ENCODE measurements around the gene RFX3. TPM values are rescaled to one million over a fixed set of nuclear protein-coding genes. Genes with fewer than 3 reads are reported as not detected.

The RFX3 gene
- total RNA-seq, 1 donor from 2014 or later, result 12.1 TPM

- DNase-seq (ENCODE audit: low read depth) (no peak), FAIRE-seq (no peak)
- H4K20me1 ChIP-seq (ENCODE audit: insufficient read depth, low read length), result no peaks in the 10 kb centered on the region
- H3K9ac ChIP-seq (ENCODE audit: low read length), result no peak overlapping the region
- H3K27ac Mint-ChIP-seq (ENCODE audit: unreplicated experiment), result no peak overlapping the region
- H3K36me3 ChIP-seq (ENCODE audit: insufficient read depth, low read length), result no peaks in the 10 kb centered on the region
- no peak overlapping the region for H3K4me3 Mint-ChIP-seq (ENCODE audit: unreplicated experiment)
- no peak overlapping the region for H3K4me2 ChIP-seq (ENCODE audit: low read length)
- no peaks in the 10 kb centered on the region for H3K9me3 Mint-ChIP-seq (ENCODE audit: unreplicated experiment)
- no peaks in the 10 kb centered on the region for H3K27me3 Mint-ChIP-seq (ENCODE audit: low read depth, unreplicated experiment)
- no peaks in the 10 kb centered on the region for H3K4me1 ChIP-seq (ENCODE audit: insufficient read depth, low read length)
- no peaks in the 10 kb centered on the region for H3K9me3 ChIP-seq (ENCODE audit: insufficient read depth, low read depth, low read length)
- no peaks in the 10 kb centered on the region for H3K27me3 ChIP-seq (ENCODE audit: insufficient read depth, low read length)
- TF ChIP-seq CTCF (IDR thresholded peaks at IDR 0.05; ENCODE audit: insufficient read depth, low read depth, low read length) (no peak), EZH2 (IDR thresholded peaks at IDR 0.05; ENCODE audit: insufficient read depth, low read length) (no peak)
- H3K27ac ChIP-seq (ENCODE audit: low read depth, low read length), result no peak overlapping the region
- peaks cover 9% of the 10 kb centered on the region for H3K4me1 Mint-ChIP-seq (ENCODE audit: low read depth, unreplicated experiment)
- no peak overlapping the region for H3K4me3 ChIP-seq (ENCODE audit: insufficient read depth, low read depth, low read length)
- H3K79me2 ChIP-seq (ENCODE audit: insufficient read depth, low read length), result peaks cover 27% of the 10 kb centered on the region
- no peak overlapping the region for H2AFZ ChIP-seq (ENCODE audit: low read depth, low read length)
- H3K36me3 Mint-ChIP-seq (ENCODE audit: low read depth, unreplicated experiment), result no peaks in the 10 kb centered on the region
Observed at GRCh38 chr9:3516667-3517330, 9.0 kb downstream of the RFX3 start.

GRCh38 chr9:3515405-3515804 lies 10.4 kb downstream of the RFX3 start:
- Histone ChIP-seq H3K4me2 (ENCODE audit: low read length) (no peak overlapping the region), H3K9ac (ENCODE audit: low read length) (no peak overlapping the region), H3K4me3 (ENCODE audit: insufficient read depth, low read depth, low read length) (no peak overlapping the region), H2AFZ (ENCODE audit: low read depth, low read length) (no peak overlapping the region), H3K36me3 (ENCODE audit: insufficient read depth, low read length) (no peaks in the 10 kb centered on the region), H3K27me3 (ENCODE audit: insufficient read depth, low read length) (no peaks in the 10 kb centered on the region), H3K79me2 (ENCODE audit: insufficient read depth, low read length) (peaks cover 20% of the 10 kb centered on the region), H3K27ac (ENCODE audit: low read depth, low read length) (no peak overlapping the region), H3K9me3 (ENCODE audit: insufficient read depth, low read depth, low read length) (no peaks in the 10 kb centered on the region), H4K20me1 (ENCODE audit: insufficient read depth, low read length) (no peaks in the 10 kb centered on the region), H3K4me1 (ENCODE audit: insufficient read depth, low read length) (no peaks in the 10 kb centered on the region)
- DNase-seq (ENCODE audit: low read depth) (no peak), FAIRE-seq (no peak)
- Mint-ChIP-seq H3K27ac (ENCODE audit: unreplicated experiment) (no peak overlapping the region), H3K4me3 (ENCODE audit: unreplicated experiment) (no peak overlapping the region), H3K27me3 (ENCODE audit: low read depth, unreplicated experiment) (no peaks in the 10 kb centered on the region), H3K9me3 (ENCODE audit: unreplicated experiment) (no peaks in the 10 kb centered on the region), H3K36me3 (ENCODE audit: low read depth, unreplicated experiment) (no peaks in the 10 kb centered on the region), H3K4me1 (ENCODE audit: low read depth, unreplicated experiment) (peaks cover 15% of the 10 kb centered on the region)
- TF ChIP-seq EZH2 (IDR thresholded peaks at IDR 0.05; ENCODE audit: insufficient read depth, low read length), result no peak
- TF ChIP-seq CTCF (IDR thresholded peaks at IDR 0.05; ENCODE audit: insufficient read depth, low read depth, low read length), result no peak

GRCh38 chr9:3514786-3515185 lies 11.0 kb downstream of the RFX3 start:
- DNase-seq (ENCODE audit: low read depth) (no peak), FAIRE-seq (no peak)
- no peak overlapping the region for H3K4me3 ChIP-seq (ENCODE audit: insufficient read depth, low read depth, low read length)
- H3K36me3 ChIP-seq (ENCODE audit: insufficient read depth, low read length), result no peaks in the 10 kb centered on the region
- TF ChIP-seq CTCF (IDR thresholded peaks at IDR 0.05; ENCODE audit: insufficient read depth, low read depth, low read length) (no peak), EZH2 (IDR thresholded peaks at IDR 0.05; ENCODE audit: insufficient read depth, low read length) (no peak)
- H3K9ac ChIP-seq (ENCODE audit: low read length), result no peak overlapping the region
- no peaks in the 10 kb centered on the region for H4K20me1 ChIP-seq (ENCODE audit: insufficient read depth, low read length)
- Mint-ChIP-seq H3K27ac (ENCODE audit: unreplicated experiment) (no peak overlapping the region), H3K27me3 (ENCODE audit: low read depth, unreplicated experiment) (no peaks in the 10 kb centered on the region), H3K9me3 (ENCODE audit: unreplicated experiment) (no peaks in the 10 kb centered on the region), H3K4me1 (ENCODE audit: low read depth, unreplicated experiment) (peaks cover 20% of the 10 kb centered on the region), H3K36me3 (ENCODE audit: low read depth, unreplicated experiment) (no peaks in the 10 kb centered on the region), H3K4me3 (ENCODE audit: unreplicated experiment) (no peak overlapping the region)
- no peaks in the 10 kb centered on the region for H3K4me1 ChIP-seq (ENCODE audit: insufficient read depth, low read length)
- peaks cover 15% of the 10 kb centered on the region for H3K79me2 ChIP-seq (ENCODE audit: insufficient read depth, low read length)
- no peaks in the 10 kb centered on the region for H3K9me3 ChIP-seq (ENCODE audit: insufficient read depth, low read depth, low read length)
- no peak overlapping the region for H3K27ac ChIP-seq (ENCODE audit: low read depth, low read length)
- no peak overlapping the region for H3K4me2 ChIP-seq (ENCODE audit: low read length)
- no peak overlapping the region for H2AFZ ChIP-seq (ENCODE audit: low read depth, low read length)
- no peaks in the 10 kb centered on the region for H3K27me3 ChIP-seq (ENCODE audit: insufficient read depth, low read length)

All from astrocyte (in vitro differentiated cells and primary cell).